ENCODE measurements around the gene TEKT3.

TEKT3 gene

GRCh38 chr17:15309793-15310192, 31.6 kb downstream of the TEKT3 start:
- TF ChIP-seq, protein P1, sequence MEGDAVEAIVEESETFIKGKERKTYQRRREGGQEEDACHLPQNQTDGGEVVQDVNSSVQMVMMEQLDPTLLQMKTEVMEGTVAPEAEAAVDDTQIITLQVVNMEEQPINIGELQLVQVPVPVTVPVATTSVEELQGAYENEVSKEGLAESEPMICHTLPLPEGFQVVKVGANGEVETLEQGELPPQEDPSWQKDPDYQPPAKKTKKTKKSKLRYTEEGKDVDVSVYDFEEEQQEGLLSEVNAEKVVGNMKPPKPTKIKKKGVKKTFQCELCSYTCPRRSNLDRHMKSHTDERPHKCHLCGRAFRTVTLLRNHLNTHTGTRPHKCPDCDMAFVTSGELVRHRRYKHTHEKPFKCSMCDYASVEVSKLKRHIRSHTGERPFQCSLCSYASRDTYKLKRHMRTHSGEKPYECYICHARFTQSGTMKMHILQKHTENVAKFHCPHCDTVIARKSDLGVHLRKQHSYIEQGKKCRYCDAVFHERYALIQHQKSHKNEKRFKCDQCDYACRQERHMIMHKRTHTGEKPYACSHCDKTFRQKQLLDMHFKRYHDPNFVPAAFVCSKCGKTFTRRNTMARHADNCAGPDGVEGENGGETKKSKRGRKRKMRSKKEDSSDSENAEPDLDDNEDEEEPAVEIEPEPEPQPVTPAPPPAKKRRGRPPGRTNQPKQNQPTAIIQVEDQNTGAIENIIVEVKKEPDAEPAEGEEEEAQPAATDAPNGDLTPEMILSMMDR (IDR thresholded peaks at IDR 0.05; ENCODE audit: low read depth, low read length) = no peak
- DNase-seq (ENCODE audit: low read depth, low spot score) = no peak
- H3K4me3 ChIP-seq (ENCODE audit: low read depth, low read length) = no peak overlapping the region
- in situ Hi-C loops (cut with HindIII; ENCODE audit: low sequenced_read_pairs) = no loop called here

GRCh38 chr17:15309236-15309635, 32.2 kb downstream of the TEKT3 start:
- TF ChIP-seq, protein P1 (IDR thresholded peaks at IDR 0.05; ENCODE audit: low read depth, low read length) = no peak
- DNase-seq (ENCODE audit: low read depth, low spot score) = no peak
- in situ Hi-C loops (cut with HindIII; ENCODE audit: low sequenced_read_pairs) = no loop called here
- H3K4me3 ChIP-seq (ENCODE audit: low read depth, low read length) = no peak overlapping the region

- no peak for DNase-seq (ENCODE audit: low read depth, low spot score)
- in situ Hi-C loops (cut with HindIII; ENCODE audit: low sequenced_read_pairs) = no loop called here
- no peak overlapping the region for H3K4me3 ChIP-seq (ENCODE audit: low read depth, low read length)
- TF ChIP-seq, protein P1 (IDR thresholded peaks at IDR 0.05; ENCODE audit: low read depth, low read length) = no peak
These were observed 32.6 kb downstream of the TEKT3 start for GRCh38 chr17:15308758-15309157.

DNA sequence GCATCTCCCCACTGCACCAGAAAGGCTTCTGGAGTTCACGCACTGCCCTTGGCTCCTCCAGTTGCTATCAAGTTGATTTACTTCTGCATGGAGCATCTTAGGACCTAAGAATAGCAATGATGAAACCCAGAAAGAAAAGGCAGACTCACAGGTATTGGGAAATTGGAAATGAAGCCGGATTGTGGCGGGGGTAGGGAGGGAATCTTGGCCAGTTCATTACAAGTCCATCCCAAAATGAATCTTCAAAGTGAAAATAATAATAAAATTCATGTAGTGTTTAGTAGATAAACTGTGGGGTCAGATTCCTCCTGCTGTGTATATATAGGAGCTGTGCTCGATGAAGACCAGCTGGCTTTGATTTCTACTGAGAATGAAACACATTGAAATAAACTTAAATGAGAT, 33.7 kb downstream of the TEKT3 start:
- H3K4me3 ChIP-seq (ENCODE audit: low read depth, low read length) = no peak overlapping the region
- in situ Hi-C loops (cut with HindIII; ENCODE audit: low sequenced_read_pairs) = no loop called here
- no peak for DNase-seq (ENCODE audit: low read depth, low spot score)
- TF ChIP-seq, protein P1 (IDR thresholded peaks at IDR 0.05; ENCODE audit: low read depth, low read length) = no peak

DNA sequence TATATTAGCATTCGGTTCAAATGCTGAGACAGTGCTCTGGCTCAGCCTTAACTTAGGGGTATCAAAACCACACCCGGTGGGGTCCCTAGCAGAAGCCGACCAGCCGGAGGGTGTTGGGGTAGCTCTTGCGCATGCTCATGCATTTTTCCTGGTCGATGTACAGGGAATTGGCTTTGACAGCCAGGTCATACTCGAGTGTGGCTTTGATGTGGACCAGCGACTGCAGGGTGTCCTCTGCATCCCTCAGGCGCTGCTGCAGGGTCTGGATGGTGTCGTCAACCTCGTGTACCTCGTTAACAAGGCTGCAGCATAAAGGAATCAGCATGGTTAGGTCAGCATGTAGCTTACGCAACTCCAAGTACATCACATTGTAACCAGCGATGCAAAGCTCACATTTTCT, 37.5 kb downstream of the TEKT3 start:
- in situ Hi-C loops (cut with HindIII; ENCODE audit: low sequenced_read_pairs) = no loop called here

GRCh38 chr17:15303268-15303667, 38.1 kb downstream of the TEKT3 start:
- in situ Hi-C loops (cut with HindIII; ENCODE audit: low sequenced_read_pairs) = no loop called here
- DNase-seq (ENCODE audit: low read depth, low spot score) = no peak
- TF ChIP-seq, protein P1 (IDR thresholded peaks at IDR 0.05; ENCODE audit: low read depth, low read length) = no peak
- H3K4me3 ChIP-seq (ENCODE audit: low read depth, low read length) = no peak overlapping the region

More for the DNA sequence above, 37.5 kb downstream of the TEKT3 start:
- TF ChIP-seq, protein P1 (IDR thresholded peaks at IDR 0.05; ENCODE audit: low read depth, low read length) = no peak
- DNase-seq (ENCODE audit: low read depth, low spot score) = no peak
- no peak overlapping the region for H3K4me3 ChIP-seq (ENCODE audit: low read depth, low read length)

GRCh38 chr17:15301845-15302244, 39.6 kb downstream of the TEKT3 start:
- in situ Hi-C loops (cut with HindIII; ENCODE audit: low sequenced_read_pairs) = no loop called here
- TF ChIP-seq, protein P1 (IDR thresholded peaks at IDR 0.05; ENCODE audit: low read depth, low read length) = no peak
- no peak overlapping the region for H3K4me3 ChIP-seq (ENCODE audit: low read depth, low read length)
- no peak for DNase-seq (ENCODE audit: low read depth, low spot score)
